OCI-LY3 (cell line): Measurements from ENCODE around the gene SLC38A11.

Experiments used
- EZH2phosphoT487 ChIP-seq: fragments of 200-600 bp; shearing (Covaris generic); IDR thresholded peaks from 2 replicates; pipeline ENCODE4 v1.6.1; 2018; ENCODE audit warnings: antibody characterized with exemption, mixed run types, low read depth
- TF ChIP-seq, protein P1 (sequence below): fragments of 200-600, 300-600 bp; sonication (generic); IDR thresholded peaks from 2 replicates; pipeline ENCODE4 v1.5.1; 2014; ENCODE audit warnings: antibody characterized with exemption, low read length, low read depth

DNA sequence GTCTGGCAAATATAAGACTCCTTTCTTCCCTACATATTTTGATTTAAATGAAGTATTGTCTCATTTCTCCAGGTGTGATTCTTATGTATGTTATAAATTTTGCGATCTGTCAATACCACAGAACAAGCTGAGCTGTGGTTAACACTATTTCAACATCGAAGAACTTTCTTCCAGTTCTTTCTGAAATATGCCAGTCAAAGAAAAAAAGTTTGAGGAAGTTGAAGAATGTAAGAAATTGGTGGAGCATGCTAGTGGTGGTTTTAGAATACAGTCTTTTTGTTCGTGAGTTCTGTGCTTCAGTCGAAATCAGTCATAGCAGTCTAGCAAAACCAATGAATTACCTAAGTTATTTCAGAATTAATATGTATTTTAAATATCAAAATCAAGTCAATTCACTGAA, 105.1 kb downstream of the SLC38A11 start:
- TF ChIP-seq, protein P1, sequence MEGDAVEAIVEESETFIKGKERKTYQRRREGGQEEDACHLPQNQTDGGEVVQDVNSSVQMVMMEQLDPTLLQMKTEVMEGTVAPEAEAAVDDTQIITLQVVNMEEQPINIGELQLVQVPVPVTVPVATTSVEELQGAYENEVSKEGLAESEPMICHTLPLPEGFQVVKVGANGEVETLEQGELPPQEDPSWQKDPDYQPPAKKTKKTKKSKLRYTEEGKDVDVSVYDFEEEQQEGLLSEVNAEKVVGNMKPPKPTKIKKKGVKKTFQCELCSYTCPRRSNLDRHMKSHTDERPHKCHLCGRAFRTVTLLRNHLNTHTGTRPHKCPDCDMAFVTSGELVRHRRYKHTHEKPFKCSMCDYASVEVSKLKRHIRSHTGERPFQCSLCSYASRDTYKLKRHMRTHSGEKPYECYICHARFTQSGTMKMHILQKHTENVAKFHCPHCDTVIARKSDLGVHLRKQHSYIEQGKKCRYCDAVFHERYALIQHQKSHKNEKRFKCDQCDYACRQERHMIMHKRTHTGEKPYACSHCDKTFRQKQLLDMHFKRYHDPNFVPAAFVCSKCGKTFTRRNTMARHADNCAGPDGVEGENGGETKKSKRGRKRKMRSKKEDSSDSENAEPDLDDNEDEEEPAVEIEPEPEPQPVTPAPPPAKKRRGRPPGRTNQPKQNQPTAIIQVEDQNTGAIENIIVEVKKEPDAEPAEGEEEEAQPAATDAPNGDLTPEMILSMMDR: no peak
- no peak for TF ChIP-seq EZH2phosphoT487
